Sigmoid colon (tissue), 4 donors: ENCODE data around the gene RASAL2.

Experiments used
- CTCF ChIP-seq, 4 experiments: fragments of 450-650 bp in 3 of 4; fragments of 200-600 bp in 1 of 4; IDR thresholded peaks; one replicate each; pipeline ENCODE4 v1.5.1; 2016 to 2019; ENCODE audit warnings: antibody characterized with exemption in 4 of 4, mild to moderate bottlenecking in 3 of 4, moderate library complexity in 2 of 4
- EP300 ChIP-seq, 4 donors: sonication (generic); formaldehyde crosslinking; IDR thresholded peaks; one replicate each; pipeline ENCODE4 v1.6.1; 2017; ENCODE audit warnings: antibody characterized with exemption in 4 of 4
- POLR2A ChIP-seq, 2 donors: fragments of 450-650 bp; IDR thresholded peaks; one replicate each; pipeline ENCODE4 v1.6.1; 2016; ENCODE audit warnings: antibody characterized with exemption in 2 of 2, mild to moderate bottlenecking in 2 of 2, moderate library complexity in 2 of 2
- POLR2AphosphoS5 ChIP-seq, 4 donors: sonication (generic); formaldehyde crosslinking; IDR thresholded peaks; one replicate each; pipeline ENCODE4 v1.6.1; 2017; ENCODE audit warnings: antibody characterized with exemption in 4 of 4

- no peak for TF ChIP-seq POLR2AphosphoS5 (IDR thresholded peaks at IDR 0.05)
- TF ChIP-seq CTCF (IDR thresholded peaks at IDR 0.05), result no peak
- TF ChIP-seq POLR2A (IDR thresholded peaks at IDR 0.05), result no peak
- no peak for TF ChIP-seq EP300 (IDR thresholded peaks at IDR 0.05)
These were observed 241.5 kb downstream of the RASAL2 start for GRCh38 chr1:178335426-178335825.
